ENCODE measurements around the gene JCHAIN. TPM values are rescaled to one million over a fixed set of nuclear protein-coding genes. Genes with fewer than 3 reads are reported as not detected.
"Not testable (repeated sequence)": the region's sequence is repeated elsewhere in the genome, so short reads cannot be mapped to it uniquely, and the experiment has no call there.

Gene JCHAIN
- total and polyA plus RNA-seq, 2 of the 4 experiments (the other 2 are of a cell fraction): 0.72 to 0.86 TPM

DNA sequence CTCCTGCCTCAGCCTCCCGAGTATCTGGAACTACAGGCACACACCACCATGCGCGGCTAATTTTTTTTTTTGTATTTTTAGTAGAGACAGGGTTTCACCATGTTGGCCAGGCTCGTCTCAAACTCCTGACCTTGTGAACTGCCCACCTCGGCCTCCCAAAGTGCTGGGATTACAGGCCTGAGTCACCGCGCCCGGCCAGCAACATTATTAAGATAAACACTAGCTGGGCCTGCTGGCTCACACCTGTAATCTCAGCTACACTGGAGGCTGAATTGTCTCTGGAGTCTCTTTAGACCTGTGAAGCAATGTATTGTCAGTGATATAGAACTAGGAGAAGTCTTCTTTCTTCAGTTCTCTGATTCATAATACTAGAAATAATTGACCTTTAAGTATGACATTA lies 32.1 kb upstream of the JCHAIN start:
- H3K9ac ChIP-seq (ENCODE audit: low read depth, low read length); POLR2A ChIA-PET (ENCODE audit: unreplicated experiment); H3K18ac ChIP-seq (ENCODE audit: low read depth, low read length); in situ Hi-C loops (cut with MboI; ENCODE audit: low sequenced_read_pairs); H3K4ac ChIP-seq (ENCODE audit: low read depth, low read length); H3K4me2 ChIP-seq (ENCODE audit: low read depth, low read length); H3K9me3 ChIP-seq (ENCODE audit: control insufficient read depth, insufficient read depth, low read length); H3K4me1 ChIP-seq (ENCODE audit: control insufficient read depth, insufficient read depth, low read length); H4K20me1 ChIP-seq (ENCODE audit: insufficient read depth, low read length); H2AFZ ChIP-seq (replicated peaks; ENCODE audit: low read length, poor library complexity); H2BK5ac ChIP-seq (ENCODE audit: low read depth, low read length, poor library complexity, severe bottlenecking); H3K4me3 ChIP-seq (ENCODE audit: insufficient read depth, low read depth, low read length); H3K79me1 ChIP-seq (ENCODE audit: low read depth in 1 of 2, low read length in 2 of 2); H4K5ac ChIP-seq (ENCODE audit: low read depth, low read length); H2BK15ac ChIP-seq (ENCODE audit: low read depth, low read length); H2AK9ac ChIP-seq (replicated peaks; ENCODE audit: low read depth, low read length, poor library complexity); H3K36me3 ChIP-seq (ENCODE audit: control insufficient read depth, insufficient read depth, low read length); intact Hi-C loops (cut with micrococcal nuclease); H4K8ac ChIP-seq (ENCODE audit: low read depth in 2 of 2, low read length in 2 of 2); H3K27me3 ChIP-seq (ENCODE audit: control insufficient read depth, insufficient read depth, low read length); H3K14ac ChIP-seq (replicated peaks; ENCODE audit: low read depth, low read length); ATAC-seq (ENCODE audit: low read depth); H2BK120ac ChIP-seq (ENCODE audit: low read depth, low read length); H3K27ac ChIP-seq (ENCODE audit: insufficient read depth, low read length); H3K23ac ChIP-seq (ENCODE audit: low read depth, low read length); H3K9me1 ChIP-seq (ENCODE audit: insufficient read depth, low read length); H3K56ac ChIP-seq (ENCODE audit: extremely low read depth, insufficient read depth, low read length); BruUV-seq (replicated peaks); H2BK20ac ChIP-seq (ENCODE audit: low read depth, low read length); H4K91ac ChIP-seq (ENCODE audit: insufficient read depth, low read depth, low read length); CTCF ChIA-PET; DNase-seq; dilution Hi-C loops (cut with HindIII; ENCODE audit: low sequenced_read_pairs, unreplicated experiment); H2AK5ac ChIP-seq (ENCODE audit: low read depth, low read length): not testable (repeated sequence)
- no CpG with 5 or more reads among the region's 8 CpGs for WGBS, 2 experiments (ENCODE audit: extremely low coverage in 2 of 2, insufficient read length in 1 of 2)

DNA sequence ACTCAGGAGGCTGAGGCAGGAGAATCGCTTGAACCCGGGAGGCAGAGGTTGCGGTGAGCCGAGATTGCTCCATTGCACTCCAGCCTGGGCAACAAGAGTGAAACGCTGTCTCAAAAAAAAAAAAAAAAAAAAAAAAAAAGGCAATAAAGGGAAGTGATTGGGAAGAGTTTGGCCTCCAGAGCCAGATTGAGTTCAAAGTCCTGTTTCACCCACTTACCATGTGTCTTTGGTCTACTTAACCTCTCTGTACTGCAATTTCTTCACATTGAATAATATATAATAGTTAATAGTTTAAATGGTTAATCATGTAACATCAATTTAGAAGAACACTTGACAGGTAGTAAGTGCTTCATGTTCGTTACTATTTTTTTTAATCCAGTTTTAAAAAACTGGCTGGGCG lies 28.3 kb upstream of the JCHAIN start:
- H3K4me1 ChIP-seq (ENCODE audit: control insufficient read depth, insufficient read depth, low read length); CTCF ChIA-PET; H4K8ac ChIP-seq (ENCODE audit: low read depth in 2 of 2, low read length in 2 of 2); H3K9ac ChIP-seq (ENCODE audit: low read depth, low read length); H3K14ac ChIP-seq (replicated peaks; ENCODE audit: low read depth, low read length); H3K27me3 ChIP-seq (ENCODE audit: control insufficient read depth, insufficient read depth, low read length); H3K56ac ChIP-seq (ENCODE audit: extremely low read depth, insufficient read depth, low read length); H2AK9ac ChIP-seq (replicated peaks; ENCODE audit: low read depth, low read length, poor library complexity); H3K36me3 ChIP-seq (ENCODE audit: control insufficient read depth, insufficient read depth, low read length); H3K9me1 ChIP-seq (ENCODE audit: insufficient read depth, low read length); H3K23ac ChIP-seq (ENCODE audit: low read depth, low read length); H3K18ac ChIP-seq (ENCODE audit: low read depth, low read length); H3K4me2 ChIP-seq (ENCODE audit: low read depth, low read length); H3K4ac ChIP-seq (ENCODE audit: low read depth, low read length); H2BK20ac ChIP-seq (ENCODE audit: low read depth, low read length); H2BK15ac ChIP-seq (ENCODE audit: low read depth, low read length); H2BK5ac ChIP-seq (ENCODE audit: low read depth, low read length, poor library complexity, severe bottlenecking); H4K91ac ChIP-seq (ENCODE audit: insufficient read depth, low read depth, low read length); intact Hi-C loops (cut with micrococcal nuclease); DNase-seq; H2AFZ ChIP-seq (replicated peaks; ENCODE audit: low read length, poor library complexity); H4K20me1 ChIP-seq (ENCODE audit: insufficient read depth, low read length); POLR2A ChIA-PET (ENCODE audit: unreplicated experiment); H2AK5ac ChIP-seq (ENCODE audit: low read depth, low read length); H3K27ac ChIP-seq (ENCODE audit: insufficient read depth, low read length); BruUV-seq (replicated peaks); in situ Hi-C loops (cut with MboI; ENCODE audit: low sequenced_read_pairs); H3K9me3 ChIP-seq (ENCODE audit: control insufficient read depth, insufficient read depth, low read length); H4K5ac ChIP-seq (ENCODE audit: low read depth, low read length); H3K4me3 ChIP-seq (ENCODE audit: insufficient read depth, low read depth, low read length); dilution Hi-C loops (cut with HindIII; ENCODE audit: low sequenced_read_pairs, unreplicated experiment); ATAC-seq (ENCODE audit: low read depth); H2BK120ac ChIP-seq (ENCODE audit: low read depth, low read length): not testable (repeated sequence)
- H3K79me1 ChIP-seq (ENCODE audit: low read depth in 1 of 2, low read length in 2 of 2): peaks cover 9 to 19% of the 10 kb centered on the region in 2 experiments; a peak in 3 of 4 replicates
- WGBS, 2 experiments (ENCODE audit: extremely low coverage in 2 of 2, insufficient read length in 1 of 2): no CpG with 5 or more reads among the region's 7 CpGs

Data from IMR-90 (cell line).